GM21515 (cell line): ENCODE measurements around the gene MIER2.
"Not testable (repeated sequence)": the region's sequence is repeated elsewhere in the genome, so short reads cannot be mapped to it uniquely, and the experiment has no call there.

Experiments used
- ATAC-seq: cut with Tn5 transposase; IDR thresholded peaks from one replicate; pipeline ENCODE4 v1.9.1; 2021; ENCODE audit not compliant: unreplicated experiment

MIER2 gene

GRCh38 chr19:289651-290371 is 54.8 kb downstream of the MIER2 start:
- no peak for ATAC-seq

GRCh38 chr19:288911-289310 is 55.7 kb downstream of the MIER2 start:
- ATAC-seq: no peak

GRCh38 chr19:287381-287871 is 57.2 kb downstream of the MIER2 start:
- ATAC-seq: no peak

- ATAC-seq: no peak
Observed at GRCh38 chr19:283395-283794, 61.2 kb downstream of the MIER2 start.

GRCh38 chr19:282501-282900 is 62.1 kb downstream of the MIER2 start:
- no peak for ATAC-seq

- ATAC-seq: no peak
Observed at GRCh38 chr19:281992-282391, 62.6 kb downstream of the MIER2 start.

GRCh38 chr19:281156-281853 is 63.3 kb downstream of the MIER2 start:
- no peak for ATAC-seq

- no peak for ATAC-seq
Observed at GRCh38 chr19:280541-281009, 64.0 kb downstream of the MIER2 start.

- no peak for ATAC-seq
Observed at GRCh38 chr19:279656-280055, 64.9 kb downstream of the MIER2 start.

GRCh38 chr19:279231-279630 is 65.4 kb downstream of the MIER2 start:
- ATAC-seq: no peak

GRCh38 chr19:277581-278165 is 66.9 kb downstream of the MIER2 start:
- ATAC-seq: no peak

- ATAC-seq: no peak
Observed at GRCh38 chr19:277131-277530, 67.5 kb downstream of the MIER2 start.

- ATAC-seq: no peak
Observed at GRCh38 chr19:275958-276646, 68.5 kb downstream of the MIER2 start.

GRCh38 chr19:275000-275399 is 69.6 kb downstream of the MIER2 start:
- no peak for ATAC-seq

- no peak for ATAC-seq
Observed at GRCh38 chr19:273393-273792, 71.2 kb downstream of the MIER2 start.

- ATAC-seq: no peak
Observed at GRCh38 chr19:271856-272255, 72.7 kb downstream of the MIER2 start.

GRCh38 chr19:270766-271318 is 73.8 kb downstream of the MIER2 start:
- not testable (repeated sequence) for ATAC-seq

- ATAC-seq: no peak
Observed at GRCh38 chr19:269241-269640, 75.4 kb downstream of the MIER2 start.

- no peak for ATAC-seq
Observed at GRCh38 chr19:262125-262524, 82.5 kb downstream of the MIER2 start.

GRCh38 chr19:256804-257203 is 87.8 kb downstream of the MIER2 start:
- ATAC-seq: not testable (repeated sequence)
